Activated gamma-delta T cell treated with Interleukin-2 at 50 U/mL for 16 hours (primary cell): ENCODE measurements around the gene PTGES3.

ENCODE experiments used
- DNase-seq: peaks from one replicate; pipeline ENCODE4 v3.0.0-alpha.2; 2020

PTGES3 gene

GRCh38 chr12:56616925-56617324 is 71.2 kb downstream of the PTGES3 start:
- no peak for DNase-seq

DNA sequence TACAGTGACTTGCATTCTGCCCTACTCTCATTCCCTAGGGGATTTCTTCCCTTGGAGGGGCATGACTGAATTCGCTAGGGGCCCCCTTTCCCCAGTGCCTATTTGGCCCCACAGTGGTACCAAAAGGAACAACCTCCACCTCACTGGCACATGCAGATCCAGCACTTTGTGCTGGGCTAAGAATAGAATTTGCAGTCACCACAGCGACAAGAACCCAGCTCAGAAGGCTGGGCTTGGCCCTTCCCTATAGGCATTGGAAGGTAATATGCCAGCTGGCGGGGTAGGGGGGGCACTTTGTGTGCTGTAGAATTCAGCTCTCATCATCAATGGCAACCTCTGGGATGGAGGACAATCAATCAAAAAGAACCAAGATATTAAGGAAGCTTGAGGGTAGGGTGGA is 71.8 kb downstream of the PTGES3 start:
- no peak for DNase-seq

GRCh38 chr12:56614627-56615026 is 73.5 kb downstream of the PTGES3 start:
- no peak for DNase-seq
